Heart left ventricle (tissue), 16 donors: Measurements from ENCODE around the gene NEK2. TPM values are rescaled to one million over a fixed set of nuclear protein-coding genes. Genes with fewer than 3 reads are reported as not detected.
A peak's percentile ranks its signal among the peaks of the same experiment; 100 is the strongest.
"Not testable (repeated sequence)": the region's sequence is repeated elsewhere in the genome, so short reads cannot be mapped to it uniquely, and the experiment has no call there.

Experiments
- ATAC-seq, 4 donors: fragments of 200-7000 bp; cut with Tn5 transposase; one replicate each; pipeline ENCODE4 v1.9.1; 2020 to 2022; ENCODE audit warnings: moderate library complexity in 4 of 4, mild to moderate bottlenecking in 3 of 4, moderate number of reproducible peaks in 1 of 4
- DNase-seq, 5 donors: peaks; one replicate each; pipeline ENCODE4 v3.0.0-alpha.2; 2020
- H3K27ac ChIP-seq, 12 donors: fragments of 200-600 bp; sonication (generic) in 4 of 12; one replicate each; pipeline versions ENCODE4 v1.5.0 to v1.8.0; 2016 to 2022; ENCODE audit warnings: mild to moderate bottlenecking in 2 of 12
- H3K27me3 ChIP-seq, 9 donors: fragments of 200-600 bp; sonication (generic) in 2 of 9; one replicate each; pipeline versions ENCODE4 v1.5.1 to v1.8.0; 2016 to 2022; ENCODE audit warnings: mild to moderate bottlenecking in 3 of 9
- H3K36me3 ChIP-seq, 9 donors: fragments of 200-600 bp; sonication (generic) in 2 of 9; one replicate each; pipeline versions ENCODE4 v1.5.0 to v1.8.0; 2018 to 2022; ENCODE audit warnings: mild to moderate bottlenecking in 2 of 9
- H3K4me1 ChIP-seq, 12 donors: fragments of 200-600 bp; sonication (generic) in 4 of 12; one replicate each; pipeline versions ENCODE4 v1.5.0 to v1.8.0; 2016 to 2022; ENCODE audit warnings: mild to moderate bottlenecking in 3 of 12
- H3K4me3 ChIP-seq, 12 donors: fragments of 200-600 bp; sonication (generic) in 4 of 12; one replicate each; pipeline versions ENCODE4 v1.5.0 to v1.8.0; 2017 to 2022; ENCODE audit warnings: mild to moderate bottlenecking in 9 of 12, moderate library complexity in 4 of 12
- H3K9me3 ChIP-seq, 12 donors: fragments of 200-600 bp; sonication (generic) in 4 of 12; one replicate each; pipeline versions ENCODE4 v1.5.0 to v1.8.0; 2016 to 2022; ENCODE audit warnings: mild to moderate bottlenecking in 1 of 12
- CTCF ChIP-seq, 12 donors: fragments of 200-600 bp; sonication (generic) in 4 of 12; IDR thresholded peaks; one replicate each; pipeline versions ENCODE4 v1.5.0 to v1.8.0; 2018 to 2022; ENCODE audit warnings: antibody characterized with exemption in 12 of 12, mild to moderate bottlenecking in 5 of 12
- POLR2A ChIP-seq, 2 donors: fragments of 450-650 bp; IDR thresholded peaks; one replicate each; pipeline ENCODE4 v1.6.1; 2017; ENCODE audit warnings: antibody characterized with exemption in 2 of 2, mild to moderate bottlenecking in 2 of 2, moderate library complexity in 2 of 2
- WGBS, 4 donors: extraction: QIAGEN DNeasy Blood & Tissue Kit in 2 of 4; methylation state at CpG; one replicate each; pipeline versions ENCODE4 v1.1.5 to v1.1.7; 2013 to 2018; 5-methylcytosine and 5-hydroxymethylcytosine counted together
- intact Hi-C, 10 donors: fragments of 100-400 bp; cut with DNase I; formaldehyde crosslinking; loops; one replicate each; pipeline versions ENCODE4 v1.11.1 to v1.14.2; 2022
- polyA plus RNA-seq, 2 donors: library from polyadenylated mRNA; stranded (reverse); fragments of 200-250 nt; gene quantifications; one replicate each; pipeline ENCODE4 v1.2.3, GENCODE V29; 2013
- total RNA-seq, 9 donors: library from RNA; depleted of rRNA in 2 of 9; stranded (reverse); fragments of >200 nt in 2 of 9; fragmentation: NEBNext Ultra II Directional in 3 of 9; extraction: Animal tissue kit (Norgen Biotek cat#: 25700) in 3 of 9; gene quantifications; one replicate each; pipeline versions ENCODE4 v1.1.0 to v1.2.4, GENCODE V29; 2016 to 2023
- donor health status: ischemic (EF 13 %, LVEDD 7.1; RV severe dilation, severe dysfunction).
- donor health status: healthy with polysubstance abuse.
- donor health status: DM: no; HTN: yes; CAD: no.
- donor health status: DM: no; HTN: no; CAD: no.
- donor health status: ischemic (EF 25% LVEDD 6.9; RV normal size, moderate dysfunction).
- donor health status: ischemic (EF 25% LVEDD 5.7; RV mildly dilated, moderate dysfunction).
- donor health status: healthy.
- donor health status: DM: yes; HTN: yes; CAD: no.
- donor health status: ischemic (EF 35%, LVEDD 5.7; RV mildly dilated, moderate dysfunction).
- donor health status: nonischemic (EF 11% LVEDD 7.7; RV severe dilation, severe dysfunction).
- donor health status: DM: yes; HTN: yes; CAD: no.
- donor health status: PGD.
- donor health status: ischemic (EF 29% LVEDD 5.4; RV normal size, mild dysfunction).
- donor health status: nonischemic (EF 23%, LVEDD 6.1; RV moderate dilation, normal function).

NEK2 gene
- total and polyA plus RNA-seq, 11 donors: 0.10 to 2.5 (median 0.31) TPM; not detected in 5

DNA sequence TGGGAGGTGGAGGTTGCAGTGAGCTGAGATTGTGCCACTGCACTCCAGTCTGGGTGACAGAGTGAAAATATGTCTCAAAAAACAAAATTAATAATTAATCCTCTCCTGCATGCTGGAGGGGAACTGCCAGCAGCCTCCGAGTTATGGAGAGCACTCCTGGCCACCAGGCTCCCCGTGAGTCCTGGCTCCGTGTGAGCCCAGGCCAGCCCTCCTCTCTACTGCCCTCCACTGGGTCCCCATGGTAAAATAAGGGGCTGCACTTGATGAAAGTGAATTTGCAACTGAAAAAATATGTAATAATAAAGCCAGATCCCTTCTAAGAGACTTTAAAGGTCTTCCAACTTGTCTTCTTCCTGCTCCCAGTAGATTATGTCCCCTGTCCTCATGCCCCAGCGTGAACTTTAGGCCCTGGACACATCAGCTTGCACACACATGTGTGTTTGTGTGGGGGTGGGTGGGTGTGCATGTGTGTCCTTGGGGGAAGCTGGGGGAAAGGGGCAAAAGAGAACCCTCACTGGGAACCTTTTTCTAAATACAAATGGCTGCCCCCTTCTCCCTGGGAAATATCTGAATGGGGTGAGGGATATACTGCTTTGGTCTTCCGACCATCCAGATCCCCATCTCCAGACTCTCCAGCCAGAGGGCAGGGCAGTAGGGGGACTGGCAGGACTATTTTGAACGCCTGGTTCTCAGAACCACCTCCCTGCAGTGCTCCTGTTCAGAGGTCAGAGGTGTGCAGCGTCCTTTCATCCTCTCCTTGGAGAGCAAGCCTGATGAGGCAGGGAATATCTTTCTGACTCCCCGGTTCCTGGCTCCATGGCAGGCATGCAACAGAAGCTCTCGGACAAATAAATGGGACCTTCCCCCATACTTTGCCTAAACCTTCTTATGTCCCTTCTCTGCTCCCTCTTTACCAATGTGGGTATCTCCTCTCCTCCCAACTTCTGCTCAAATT lies 26.2 kb downstream of the NEK2 start:
- no peaks in the 10 kb centered on the region for H3K36me3 ChIP-seq
- H3K27me3 ChIP-seq: no peaks in the 10 kb centered on the region
- ATAC-seq (peak; percentile 79 to 91 (median 85)), DNase-seq (peak in 2 of 5 donors; percentile 57)
- WGBS, 4 donors: 55 to 60% (median 58%) methylated on average over 9 of the region's 9 CpGs
- H3K4me1 ChIP-seq: peaks cover 0 to 10% (median 0%) of the 10 kb centered on the region in 12 donors
- TF ChIP-seq CTCF (IDR thresholded peaks at IDR 0.05) (peak in 10 of 12 donors; percentile 23 to 73 (median 62)), POLR2A (IDR thresholded peaks at IDR 0.05) (no peak)
- no peaks in the 10 kb centered on the region for H3K9me3 ChIP-seq
- no peak overlapping the region for H3K27ac ChIP-seq
- H3K4me3 ChIP-seq: no peak overlapping the region
- intact Hi-C loops: loop anchor here in 3 of 10 donors (2.0 to 5.0 kb wide), 3 partner anchors 70 to 72 kb away; partner anchors contain the start of gene SLC30A1 (in 2 of the 3)

GRCh38 chr1:211648336-211648735 lies 27.1 kb downstream of the NEK2 start:
- H3K27me3 ChIP-seq: no peaks in the 10 kb centered on the region
- no peak for DNase-seq
- intact Hi-C loops: loop anchor here in 3 of 10 donors (2.0 to 5.0 kb wide), 3 partner anchors 70 to 72 kb away; partner anchors contain the start of gene SLC30A1 (in 2 of the 3)
- no peaks in the 10 kb centered on the region for H3K9me3 ChIP-seq
- WGBS, 4 donors: 51 to 61% (median 55%) methylated on average over 3 of the region's 3 CpGs
- H3K4me3 ChIP-seq: no peak overlapping the region
- H3K36me3 ChIP-seq: no peaks in the 10 kb centered on the region
- H3K4me1 ChIP-seq: peaks cover 0 to 19% (median 6%) of the 10 kb centered on the region in 12 donors
- ATAC-seq: peak in 2 of 4 donors; percentile 5 to 53
- TF ChIP-seq CTCF (IDR thresholded peaks at IDR 0.05) (no peak), POLR2A (IDR thresholded peaks at IDR 0.05) (no peak)
- no peak overlapping the region for H3K27ac ChIP-seq

- intact Hi-C loops: loop anchor here in 3 of 10 donors (2.0 to 5.0 kb wide), 3 partner anchors 69 to 71 kb away; partner anchors contain the start of gene SLC30A1 (in 2 of the 3)
- no peaks in the 10 kb centered on the region for H3K36me3 ChIP-seq
- H3K9me3 ChIP-seq: no peaks in the 10 kb centered on the region
- no peak overlapping the region for H3K27ac ChIP-seq
- DNase-seq (no peak), ATAC-seq (peak in 1 of 4 donors; percentile 28)
- no peak for TF ChIP-seq CTCF (IDR thresholded peaks at IDR 0.05)
- TF ChIP-seq POLR2A (IDR thresholded peaks at IDR 0.05): no peak
- H3K27me3 ChIP-seq: no peaks in the 10 kb centered on the region
- no peak overlapping the region for H3K4me3 ChIP-seq
- 73 to 89% (median 82%) methylated on average over 3 to 4 of the region's 4 CpGs for WGBS, 4 donors
- peaks cover 0 to 20% (median 6%) of the 10 kb centered on the region in 12 donors for H3K4me1 ChIP-seq
These were observed 27.7 kb downstream of the NEK2 start for GRCh38 chr1:211647711-211648121.

- TF ChIP-seq POLR2A (IDR thresholded peaks at IDR 0.05) (no peak), CTCF (IDR thresholded peaks at IDR 0.05) (no peak)
- ATAC-seq: no peak
- Histone ChIP-seq H3K9me3 (no peaks in the 10 kb centered on the region), H3K36me3 (no peaks in the 10 kb centered on the region), H3K27me3 (no peaks in the 10 kb centered on the region), H3K4me3 (no peak overlapping the region), H3K27ac (no peak overlapping the region), H3K4me1 (peaks cover 0 to 20% (median 6%) of the 10 kb centered on the region in 12 donors)
- intact Hi-C loops: loop anchor here in 1 of 10 donors (5.0 kb wide), 1 partner anchor 69 kb away; the partner anchor contains the start of gene SLC30A1
- 84 to 96% (median 94%) methylated on average over 1 of the region's 1 CpG for WGBS, 4 donors
- no peak for DNase-seq
These were observed 28.9 kb downstream of the NEK2 start for GRCh38 chr1:211646566-211646965.

- DNase-seq, ATAC-seq, H3K27me3 ChIP-seq, H3K9me3 ChIP-seq, H3K36me3 ChIP-seq, H3K27ac ChIP-seq, H3K4me3 ChIP-seq: not testable (repeated sequence)
- 57 to 67% (median 65%) methylated on average over 5 of the region's 5 CpGs for WGBS, 4 donors
- peaks cover 0 to 20% (median 6%) of the 10 kb centered on the region in 12 donors for H3K4me1 ChIP-seq
- intact Hi-C loops: loop anchor here in 1 of 10 donors (5.0 kb wide), 1 partner anchor 68 kb away; the partner anchor contains the start of gene SLC30A1
These were observed 29.8 kb downstream of the NEK2 start for GRCh38 chr1:211645601-211646000.
